Cardiac fibroblast (primary cell): ENCODE measurements around the gene CYP4B1.
A peak's percentile ranks its signal among the peaks of the same experiment; 100 is the strongest.
"Not testable (repeated sequence)": the region's sequence is repeated elsewhere in the genome, so short reads cannot be mapped to it uniquely, and the experiment has no call there.

Experiments
- DNase-seq, 2 donors: peaks; one replicate each; pipeline versions ENCODE4 v3.0.0 to v3.0.0-alpha.2; 2010; ENCODE audit warnings: low read depth in 2 of 2
- H3K4me3 ChIP-seq, 2 donors: replicated peaks in 1 of 2; 1 replicate in 1 of 2; 2 replicates in 1 of 2; pipeline ENCODE4 v1.5.1; 2011; ENCODE audit warnings: low read depth in 2 of 2, low read length in 2 of 2, mild to moderate bottlenecking in 2 of 2, moderate library complexity in 1 of 2
- CTCF ChIP-seq: IDR thresholded peaks from one replicate; pipeline ENCODE4 v1.5.1; 2011; ENCODE audit warnings: low read depth, mild to moderate bottlenecking, low read length, inconsistent platforms

Gene CYP4B1

GRCh38 chr1:46822248-46822826, 23.5 kb downstream of the CYP4B1 start:
- TF ChIP-seq CTCF = no peak
- no peak for DNase-seq
- no peak overlapping the region for H3K4me3 ChIP-seq

- no peak for TF ChIP-seq CTCF
- DNase-seq = no peak
Measured at GRCh38 chr1:46823151-46823550, 24.3 kb downstream of the CYP4B1 start.

GRCh38 chr1:46826892-46827291, 28.0 kb downstream of the CYP4B1 start:
- H3K4me3 ChIP-seq, DNase-seq: not testable (repeated sequence)

More at GRCh38 chr1:46823151-46823550, 24.3 kb downstream of the CYP4B1 start:
- no peak overlapping the region for H3K4me3 ChIP-seq

- no peak for TF ChIP-seq CTCF
- no peak for DNase-seq
- no peak overlapping the region for H3K4me3 ChIP-seq
Measured at GRCh38 chr1:46830665-46831322, 31.9 kb downstream of the CYP4B1 start.

GRCh38 chr1:46835469-46835868, 36.6 kb downstream of the CYP4B1 start:
- H3K4me3 ChIP-seq, DNase-seq: not testable (repeated sequence)

GRCh38 chr1:46846386-46846785, 47.5 kb downstream of the CYP4B1 start:
- DNase-seq = not testable (repeated sequence)

GRCh38 chr1:46857660-46858065, 58.8 kb downstream of the CYP4B1 start:
- not testable (repeated sequence) for H3K4me3 ChIP-seq
- peak in 1 of 2 donors; percentile 18 for DNase-seq

More at GRCh38 chr1:46846386-46846785, 47.5 kb downstream of the CYP4B1 start:
- H3K4me3 ChIP-seq = not testable (repeated sequence)

- H3K4me3 ChIP-seq = no peak overlapping the region
- TF ChIP-seq CTCF = no peak
- DNase-seq = no peak
Measured at GRCh38 chr1:46862348-46862747, 63.5 kb downstream of the CYP4B1 start.
